Body of pancreas (tissue), 4 donors: ENCODE data around the gene HOXB6.

ENCODE experiments used
- CTCF ChIP-seq, 7 experiments: fragments of 450-650 bp in 4 of 7; fragments of 200-600 bp in 3 of 7; sonication (generic) in 3 of 7; IDR thresholded peaks; one replicate each; pipeline ENCODE4 v1.5.1; 2016 to 2019; ENCODE audit warnings: antibody characterized with exemption in 7 of 7
- POLR2A ChIP-seq, 3 donors: fragments of 450-650 bp; IDR thresholded peaks; one replicate each; pipeline ENCODE4 v1.6.1; 2016; ENCODE audit warnings: antibody characterized with exemption in 3 of 3, mild to moderate bottlenecking in 2 of 3

GRCh38 chr17:48546137-48546923, 58.5 kb downstream of the HOXB6 start:
- no peak for TF ChIP-seq POLR2A (IDR thresholded peaks at IDR 0.05)
- TF ChIP-seq CTCF (IDR thresholded peaks at IDR 0.05) = no peak
